Liver (tissue), 3 donors: ENCODE results near the gene E2F2.

Source experiments
- ATF3 ChIP-seq: IDR thresholded peaks from 2 replicates; pipeline ENCODE4 v1.6.1; 2016; ENCODE audit warnings: antibody characterized with exemption
- CTCF ChIP-seq: fragments of 150-350 bp; IDR thresholded peaks from 2 replicates; pipeline ENCODE4 v1.5.1; 2017; ENCODE audit warnings: improper control_type of control experiment, low read depth, low read length; ENCODE audit not compliant: missing input control
- EGR1 ChIP-seq, 2 donors: IDR thresholded peaks; 2 replicates each; pipeline ENCODE4 v1.6.1; 2016 to 2018; ENCODE audit warnings: antibody characterized with exemption in 2 of 2, low read depth in 2 of 2
- FOXA1 ChIP-seq: IDR thresholded peaks from 2 replicates; pipeline ENCODE4 v1.6.1; 2016; ENCODE audit warnings: antibody characterized with exemption
- GABPA ChIP-seq, 2 donors: IDR thresholded peaks in 1 of 2; conservative IDR thresholded peaks in 1 of 2; 2 replicates each; pipeline ENCODE4 v1.6.1; 2016; ENCODE audit warnings: antibody characterized with exemption in 2 of 2, mild to moderate bottlenecking in 1 of 2, moderate library complexity in 1 of 2
- JUND ChIP-seq, 2 donors: IDR thresholded peaks; 2 replicates each; pipeline ENCODE4 v1.6.1; 2016; ENCODE audit warnings: antibody characterized with exemption in 2 of 2
- MAX ChIP-seq: IDR thresholded peaks from 2 replicates; pipeline ENCODE4 v1.6.1; 2016; ENCODE audit warnings: antibody characterized with exemption
- RAD21 ChIP-seq, 2 donors: IDR thresholded peaks; 2 replicates each; pipeline ENCODE4 v1.6.1; 2016; ENCODE audit warnings: antibody characterized with exemption in 2 of 2, mild to moderate bottlenecking in 2 of 2
- REST ChIP-seq: IDR thresholded peaks from 2 replicates; pipeline ENCODE4 v1.6.1; 2016; ENCODE audit warnings: antibody characterized with exemption, mild to moderate bottlenecking
- SP1 ChIP-seq: IDR thresholded peaks from 2 replicates; pipeline ENCODE4 v1.6.1; 2018; ENCODE audit warnings: antibody characterized with exemption, mild to moderate bottlenecking
- TAF1 ChIP-seq: conservative IDR thresholded peaks from 2 replicates; pipeline ENCODE4 v1.6.1; 2016; ENCODE audit warnings: antibody characterized with exemption, mild to moderate bottlenecking
- YY1 ChIP-seq: IDR thresholded peaks from 2 replicates; pipeline ENCODE4 v1.6.1; 2016; ENCODE audit warnings: antibody characterized with exemption, mild to moderate bottlenecking
- ZBTB33 ChIP-seq: IDR thresholded peaks from 2 replicates; pipeline ENCODE4 v1.6.1; 2016; ENCODE audit warnings: antibody characterized with exemption
- donor health status: healthy.
- donor health status: healthy.

GRCh38 chr1:23469372-23469982 is 61.6 kb downstream of the E2F2 start:
- TF ChIP-seq CTCF = no peak
- TF ChIP-seq MAX = no peak
- TF ChIP-seq REST = no peak
- TF ChIP-seq ZBTB33 = no peak
- TF ChIP-seq FOXA1 = no peak
- no peak for TF ChIP-seq RAD21 (IDR thresholded peaks at IDR 0.05)
- no peak for TF ChIP-seq GABPA (IDR thresholded peaks at IDR 0.05 in 1 of 2, conservative IDR thresholded peaks at IDR 0.05 in 1 of 2)
- no peak for TF ChIP-seq SP1
- no peak for TF ChIP-seq EGR1 (IDR thresholded peaks at IDR 0.05; ENCODE audit: low read depth in 2 of 2)
- TF ChIP-seq JUND (IDR thresholded peaks at IDR 0.05) = no peak
- TF ChIP-seq TAF1 = no peak
- TF ChIP-seq YY1 = no peak
- TF ChIP-seq ATF3 = no peak
